ENCODE measurements around the gene CNN2. TPM values are rescaled to one million over a fixed set of nuclear protein-coding genes. Genes with fewer than 3 reads are reported as not detected.

CNN2 gene
- total and polyA plus RNA-seq, 2 of the 13 experiments (the other 11 are each of a cell fraction or from before 2014, with no cell fraction given): 63.6 to 70.0 TPM

GRCh38 chr19:1039646-1040475, 13.5 kb downstream of the CNN2 start, which contains the start of gene ABCA7 (continued):
- TF ChIP-seq RARG (CRISPR knock-in tag; IDR thresholded peaks at IDR 0.05; ENCODE audit: low read depth) (no peak), NFE2L1 (CRISPR knock-in tag; IDR thresholded peaks at IDR 0.05; ENCODE audit: borderline replicate concordance) (no peak), KDM1A (CRISPR knock-in tag; IDR thresholded peaks at IDR 0.05) (no peak), HMG20A (CRISPR knock-in tag; IDR thresholded peaks at IDR 0.05; ENCODE audit: borderline replicate concordance) (no peak), SP1 (IDR thresholded peaks at IDR 0.05) (no peak), SP1 (CRISPR knock-in tag; IDR thresholded peaks at IDR 0.05) (peak; percentile 97), KLF6 (CRISPR knock-in tag; IDR thresholded peaks at IDR 0.05) (no peak), YEATS2 (CRISPR knock-in tag; IDR thresholded peaks at IDR 0.05; ENCODE audit: borderline replicate concordance) (peak; percentile 80), ATF7 (IDR thresholded peaks at IDR 0.05) (no peak), ATF7 (CRISPR knock-in tag; IDR thresholded peaks at IDR 0.05) (no peak; the same call in 1 of the 2 replicates), DBP (CRISPR knock-in tag; IDR thresholded peaks at IDR 0.05; ENCODE audit: not compliant biosample characterization) (no peak), ZNF580 (CRISPR knock-in tag; IDR thresholded peaks at IDR 0.05; ENCODE audit: borderline replicate concordance, low read depth) (0 out of 2 replicates have a peak, but pooled peaks have one; percentile 36), ZNF569 (CRISPR knock-in tag; IDR thresholded peaks at IDR 0.05; ENCODE audit: borderline replicate concordance) (no peak), SP2 (CRISPR knock-in tag; IDR thresholded peaks at IDR 0.05) (peak; percentile 99), ZNF124 (CRISPR knock-in tag; IDR thresholded peaks at IDR 0.05) (0 out of 2 replicates have a peak, but pooled peaks have one; percentile 44), ZNF280D (CRISPR knock-in tag; IDR thresholded peaks at IDR 0.05) (no peak), PITX1 (CRISPR knock-in tag; IDR thresholded peaks at IDR 0.05) (peak; percentile 85), ZNF552 (CRISPR knock-in tag; IDR thresholded peaks at IDR 0.05; ENCODE audit: borderline replicate concordance) (no peak), RFX1 (IDR thresholded peaks at IDR 0.05) (no peak), PBX3 (CRISPR knock-in tag; IDR thresholded peaks at IDR 0.05; ENCODE audit: borderline replicate concordance) (peak; percentile 94; the same call in 1 of the 2 replicates), ZNF350 (CRISPR knock-in tag; IDR thresholded peaks at IDR 0.05; ENCODE audit: borderline replicate concordance, low read depth) (peak; percentile 57), ZBTB7B (CRISPR knock-in tag; IDR thresholded peaks at IDR 0.05) (no peak), GZF1 (CRISPR knock-in tag; IDR thresholded peaks at IDR 0.05) (no peak), ZNF607 (CRISPR knock-in tag; IDR thresholded peaks at IDR 0.05; ENCODE audit: borderline replicate concordance) (0 out of 2 replicates have a peak, but pooled peaks have one; percentile 26)

Measured in HepG2 (cell line).